GM19438 (cell line): ENCODE measurements around the gene PLEKHM3.
"Not testable (repeated sequence)": the region's sequence is repeated elsewhere in the genome, so short reads cannot be mapped to it uniquely, and the experiment has no call there.

ENCODE experiments used
- ATAC-seq: cut with Tn5 transposase; IDR thresholded peaks from one replicate; pipeline ENCODE4 v1.9.1; 2021; ENCODE audit warnings: low read depth; ENCODE audit not compliant: unreplicated experiment

Gene PLEKHM3

DNA sequence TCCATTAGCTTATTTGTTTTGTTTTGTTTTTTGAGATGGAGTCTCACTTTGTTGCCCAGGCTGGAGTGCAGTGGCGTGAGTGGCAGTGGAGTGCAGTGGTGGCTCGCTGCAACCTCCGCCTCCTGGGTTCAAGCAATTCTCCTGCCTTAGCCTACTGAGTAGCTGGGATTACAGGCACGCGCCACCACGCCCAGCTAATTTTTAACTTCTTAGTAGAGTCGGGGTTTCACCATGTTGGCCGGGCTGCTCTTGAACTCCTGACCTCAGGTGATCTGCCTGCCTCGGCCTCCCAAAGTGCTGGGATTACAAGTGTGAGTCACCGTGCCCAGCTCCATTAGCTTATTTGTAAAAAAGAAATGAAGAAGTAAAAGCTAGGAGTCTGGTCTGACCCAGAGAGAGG, 213.7 kb downstream of the PLEKHM3 start:
- not testable (repeated sequence) for ATAC-seq

GRCh38 chr2:207810200-207810788, 215.0 kb downstream of the PLEKHM3 start:
- ATAC-seq: no peak

GRCh38 chr2:207808119-207808518, 217.2 kb downstream of the PLEKHM3 start:
- ATAC-seq: no peak

- ATAC-seq: no peak
These were observed 217.8 kb downstream of the PLEKHM3 start for GRCh38 chr2:207807516-207807915.

DNA sequence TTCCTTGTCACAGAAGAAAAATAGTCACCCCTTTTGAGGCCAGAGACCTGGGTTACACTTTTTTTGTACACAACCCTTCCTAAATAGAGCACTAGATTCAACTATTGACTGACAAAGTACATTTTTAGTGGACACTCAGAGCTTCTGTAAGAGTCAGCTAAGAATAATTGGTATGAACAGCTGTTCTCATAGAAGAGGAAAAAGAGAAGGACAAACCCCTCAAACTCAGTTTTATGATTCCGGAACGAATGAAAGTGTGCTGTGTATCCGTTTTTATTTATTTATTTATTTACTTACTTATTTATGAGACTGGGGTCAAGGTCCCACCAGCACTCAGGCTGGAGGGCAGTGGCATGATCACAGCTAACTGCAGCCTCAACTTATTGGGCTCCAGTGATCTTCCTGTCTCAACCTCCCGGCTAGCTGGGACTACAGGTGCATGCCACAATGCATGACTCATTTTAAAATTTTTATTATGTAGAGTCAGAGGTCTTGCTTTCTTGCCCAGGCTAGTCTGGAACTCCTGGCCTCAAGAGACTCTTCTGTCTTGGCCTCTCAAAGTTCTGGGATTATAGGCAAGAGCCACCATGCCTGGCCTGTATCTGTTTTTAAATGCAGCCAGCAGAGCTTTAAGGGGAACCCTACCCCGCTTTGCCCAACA, 219.6 kb downstream of the PLEKHM3 start:
- no peak for ATAC-seq

DNA sequence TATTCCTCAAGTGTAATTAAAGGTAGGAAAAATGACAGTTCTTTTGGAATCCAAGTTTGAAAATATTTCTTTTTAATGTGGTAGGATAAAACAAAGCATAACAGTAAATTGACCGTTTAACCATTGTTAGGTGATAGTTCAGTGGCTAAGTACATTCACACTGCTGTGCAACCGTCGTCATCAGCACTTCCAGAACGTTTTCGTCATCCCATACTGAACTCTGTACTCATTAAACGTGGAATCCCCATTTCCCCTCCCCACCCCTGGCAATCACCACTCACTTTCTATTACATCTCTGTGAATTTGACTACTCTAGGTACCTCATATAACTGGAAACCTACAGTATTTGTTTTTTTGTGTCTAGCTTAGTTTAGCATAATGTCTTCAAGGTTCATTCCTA, 222.7 kb downstream of the PLEKHM3 start:
- no peak for ATAC-seq

DNA sequence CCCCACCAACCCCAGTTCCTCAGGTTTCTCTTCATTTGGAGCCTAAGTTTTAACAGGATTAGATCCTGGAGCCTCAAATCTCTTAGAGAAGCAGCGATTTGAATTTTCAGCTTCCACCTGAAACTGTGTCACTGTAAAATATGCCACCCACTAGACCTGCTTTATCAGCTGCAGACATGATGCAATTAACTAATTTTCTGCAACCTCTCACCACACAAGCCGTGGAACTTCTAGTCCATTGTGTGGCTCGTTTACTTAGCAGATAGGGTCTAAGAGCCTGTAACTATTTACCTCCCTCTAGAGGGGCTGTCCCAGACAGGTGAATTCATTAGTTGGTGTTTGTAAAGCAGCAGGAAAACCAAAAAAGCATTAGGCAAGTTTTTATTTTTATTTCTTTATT, 224.1 kb downstream of the PLEKHM3 start:
- ATAC-seq: no peak

GRCh38 chr2:207796585-207797350, 228.6 kb downstream of the PLEKHM3 start:
- ATAC-seq: no peak

DNA sequence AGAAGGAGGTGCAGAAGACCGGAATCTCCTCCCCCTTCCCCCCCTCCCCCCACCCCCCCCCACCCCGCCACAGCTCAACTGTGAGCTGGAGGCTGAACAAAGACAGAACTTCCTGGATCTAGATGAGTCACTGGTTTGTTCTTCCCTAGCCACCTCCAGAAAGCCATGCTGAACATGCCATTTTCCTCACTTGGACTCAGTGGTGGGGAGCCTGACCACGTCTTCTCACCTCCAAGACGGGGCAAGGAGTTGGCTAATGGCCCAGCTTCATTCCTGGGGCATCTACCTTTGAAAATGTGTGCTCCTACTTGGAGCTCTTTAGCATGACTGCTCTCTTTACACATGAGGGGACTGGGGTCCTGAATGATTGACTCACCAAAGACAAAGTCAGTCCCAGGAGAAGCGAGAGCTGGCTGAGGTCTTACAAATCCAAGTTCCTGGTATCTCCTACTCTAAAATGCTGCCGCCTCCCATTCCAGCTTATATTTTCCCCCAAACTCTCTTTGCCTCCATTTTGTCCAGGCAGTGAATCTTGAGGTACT, 233.0 kb downstream of the PLEKHM3 start:
- ATAC-seq: peak; percentile 68

DNA sequence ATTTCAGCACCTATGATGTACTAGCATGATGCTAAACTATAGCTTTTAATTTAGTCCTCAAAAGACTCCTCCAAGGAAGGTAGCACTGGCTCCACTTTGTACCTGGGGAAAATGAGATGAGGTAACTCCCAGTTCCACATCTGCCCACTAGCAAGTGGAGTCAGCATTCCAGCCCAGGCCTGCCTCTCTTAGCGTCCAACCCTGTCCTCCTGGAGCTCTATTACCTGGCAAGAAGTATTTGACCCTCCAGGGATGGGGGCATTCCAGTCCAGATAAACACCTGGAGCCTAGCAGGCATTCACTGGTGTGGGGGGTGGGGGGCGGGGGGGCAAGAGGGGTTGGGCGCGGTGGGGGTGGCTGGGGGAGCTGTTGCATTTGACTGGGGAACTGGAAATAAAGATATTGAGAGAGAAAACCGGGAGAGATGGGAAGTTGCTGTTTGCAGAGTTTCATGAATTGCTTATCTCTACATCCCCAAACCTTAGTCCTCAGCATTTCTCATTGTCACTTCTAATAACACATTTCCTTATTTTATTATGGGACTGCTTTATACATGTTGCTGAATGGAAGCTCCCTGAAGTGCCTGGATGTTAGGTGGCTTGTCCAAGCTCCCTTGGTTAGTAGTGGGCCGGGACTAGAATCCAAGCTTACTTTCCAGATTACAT, 233.6 kb downstream of the PLEKHM3 start:
- ATAC-seq: no peak

GRCh38 chr2:207790898-207791297, 234.4 kb downstream of the PLEKHM3 start:
- no peak for ATAC-seq

DNA sequence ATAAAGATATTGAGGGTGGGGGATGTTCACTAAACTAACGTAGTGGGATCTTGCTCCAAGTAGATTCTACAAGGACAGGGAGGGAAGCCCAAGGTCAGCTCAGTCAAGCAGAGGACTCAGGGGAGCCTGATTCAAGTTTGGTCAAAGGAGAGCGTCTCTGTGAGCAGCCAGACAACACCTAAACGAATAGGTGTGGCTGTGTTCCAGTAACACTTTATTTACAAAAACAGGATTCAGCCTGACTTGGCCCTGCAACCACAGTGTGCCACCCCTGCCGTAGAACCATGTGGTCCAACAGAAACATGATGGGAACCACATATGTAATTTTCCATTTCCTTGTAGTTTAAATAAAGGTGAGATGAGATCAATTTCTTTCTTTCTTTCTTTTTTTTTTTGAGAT, 237.5 kb downstream of the PLEKHM3 start:
- ATAC-seq: no peak

DNA sequence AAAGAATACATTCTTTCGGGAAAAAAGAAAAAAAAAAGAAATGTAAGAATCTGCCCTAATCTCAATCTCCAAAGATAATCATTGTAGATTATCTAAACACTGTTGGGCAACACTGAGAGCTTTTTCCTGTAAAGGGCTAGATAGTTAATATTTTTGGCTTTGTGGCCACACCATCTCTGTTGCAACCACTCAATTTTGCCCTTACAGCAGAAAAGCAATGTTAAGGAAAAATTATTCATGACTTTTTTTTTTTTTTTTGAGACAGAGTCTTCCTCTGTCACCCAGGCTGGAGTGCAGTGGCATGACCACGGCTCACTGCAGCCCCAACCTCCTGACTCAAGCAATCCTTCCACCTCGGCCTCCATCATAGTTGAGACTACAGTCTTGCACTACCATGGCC, 238.3 kb downstream of the PLEKHM3 start:
- no peak for ATAC-seq

DNA sequence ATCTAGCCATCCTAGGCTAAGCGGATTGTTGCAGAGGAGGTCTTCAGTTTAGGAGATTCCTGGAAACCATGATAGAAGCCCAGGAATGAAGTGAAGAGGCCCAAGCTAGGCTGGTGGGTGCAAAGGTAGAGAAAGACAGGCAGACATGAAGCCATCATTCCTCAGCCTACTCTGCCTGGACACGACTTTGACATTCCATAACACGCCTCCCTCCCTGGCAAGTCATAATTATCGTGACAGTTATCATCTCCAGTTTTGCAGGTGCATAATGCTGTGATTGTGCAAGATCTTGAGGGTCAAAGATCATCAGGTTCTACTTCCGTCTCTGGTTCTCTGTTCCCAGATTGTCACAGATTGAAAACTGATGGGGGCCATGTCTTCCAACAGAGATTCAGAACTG, 240.4 kb downstream of the PLEKHM3 start:
- no peak for ATAC-seq

DNA sequence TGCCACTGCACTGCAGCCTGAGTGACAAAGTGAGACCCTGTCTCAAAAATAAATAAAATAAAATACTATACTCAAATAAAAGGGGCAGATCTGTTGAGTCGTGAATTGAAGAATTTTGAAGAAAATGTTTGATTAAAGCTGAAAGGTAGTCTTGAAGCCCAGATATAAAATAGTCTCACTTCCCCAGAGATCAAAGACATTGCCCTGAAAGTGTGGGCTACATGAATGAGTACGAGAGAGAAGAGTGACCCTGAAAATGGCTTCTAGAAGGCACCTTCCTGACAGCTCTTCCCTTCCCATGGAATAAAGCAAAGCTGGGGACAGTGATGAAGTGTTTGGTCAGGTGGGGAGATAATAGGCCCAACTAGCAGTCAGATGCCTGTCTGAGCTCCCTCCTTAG, 241.8 kb downstream of the PLEKHM3 start:
- no peak for ATAC-seq

DNA sequence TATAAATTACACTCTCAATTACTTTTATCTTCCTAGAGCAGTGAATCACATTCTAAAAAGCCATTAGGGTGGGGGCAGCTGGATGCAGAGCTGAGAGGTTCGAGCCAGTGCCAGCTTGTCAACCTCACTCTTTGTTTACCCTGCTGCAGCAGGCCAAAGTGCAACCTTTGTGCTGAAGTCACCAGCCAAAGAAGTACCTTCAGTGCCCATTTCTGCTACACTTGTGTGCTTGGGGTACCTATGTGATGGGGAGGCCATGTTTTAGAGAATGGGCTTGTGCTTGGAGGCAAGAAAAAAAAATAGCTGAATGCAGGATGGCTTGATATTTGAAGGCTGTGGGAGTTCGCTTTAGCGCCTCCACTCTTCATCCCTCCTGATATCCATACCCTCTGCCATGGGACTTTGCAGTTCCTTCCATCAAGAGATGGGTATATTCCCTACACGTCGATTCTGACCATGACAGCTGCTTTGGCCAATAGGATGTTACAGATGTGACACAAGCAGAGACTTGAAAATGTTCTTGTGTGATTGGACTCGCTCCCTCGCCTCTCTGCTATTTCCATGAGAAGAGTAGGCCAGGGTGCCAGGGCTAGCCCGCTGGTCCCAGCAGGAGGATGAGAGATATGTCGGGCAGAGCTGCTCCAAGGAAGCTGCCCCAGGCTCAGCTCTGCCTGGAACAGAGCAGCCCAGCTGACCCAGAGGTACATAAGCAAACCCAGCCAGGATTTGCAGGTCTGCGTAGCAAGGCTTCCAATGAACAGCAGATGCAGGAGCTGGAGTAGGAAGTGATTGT, 242.9 kb downstream of the PLEKHM3 start:
- ATAC-seq: no peak

DNA sequence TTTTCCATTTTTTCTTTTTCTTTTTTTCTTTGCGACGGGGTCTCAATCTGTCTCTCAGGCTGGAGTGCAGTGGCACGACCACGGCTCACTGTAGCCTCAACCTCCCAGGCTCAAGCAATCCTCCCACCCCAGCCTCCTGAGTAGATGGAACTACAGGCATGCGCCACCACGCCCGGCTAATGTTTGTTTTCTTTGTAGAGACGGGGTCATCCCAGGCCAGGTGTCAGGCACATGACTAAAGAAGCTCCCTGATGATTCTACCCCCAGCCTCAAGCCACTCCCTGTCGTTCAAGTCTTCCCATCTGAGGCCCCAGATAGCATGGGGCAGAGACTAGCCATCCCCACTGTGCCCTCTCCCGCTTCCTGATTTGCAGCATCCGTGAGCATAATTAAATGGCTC, 245.8 kb downstream of the PLEKHM3 start:
- ATAC-seq: no peak

- ATAC-seq: no peak
These were observed 246.9 kb downstream of the PLEKHM3 start for GRCh38 chr2:207778298-207778882.

- ATAC-seq: no peak
These were observed 248.2 kb downstream of the PLEKHM3 start for GRCh38 chr2:207777124-207777523.

DNA sequence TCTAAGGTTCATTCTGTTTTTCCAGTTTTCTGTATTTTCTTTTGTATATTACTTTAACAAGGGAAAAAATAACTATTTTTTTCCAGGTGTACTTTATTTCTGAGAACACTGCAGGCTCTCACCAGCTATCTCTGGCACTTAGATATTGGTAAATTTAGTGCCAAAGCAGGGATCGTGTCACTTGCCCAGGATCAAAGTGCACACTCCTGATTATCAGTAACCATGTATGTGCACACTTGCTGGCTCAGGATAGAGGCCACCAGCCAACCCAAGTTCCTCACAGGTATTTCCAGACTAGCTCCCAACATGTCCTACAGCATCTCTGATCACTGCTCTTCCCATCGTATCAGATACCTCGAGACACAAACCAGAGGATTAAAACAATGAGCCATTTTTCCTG, 249.9 kb downstream of the PLEKHM3 start:
- ATAC-seq: no peak
